Astrocyte of the spinal cord (primary cell): ENCODE measurements around the gene FBXO24.
"Not testable (repeated sequence)": the region's sequence is repeated elsewhere in the genome, so short reads cannot be mapped to it uniquely, and the experiment has no call there.

Experiments used
- DNase-seq: peaks from one replicate; pipeline ENCODE4 v3.0.0; 2011; ENCODE audit warnings: low read depth, low spot score
- H3K4me3 ChIP-seq: 2 replicates; pipeline ENCODE4 v1.5.1; 2011; ENCODE audit warnings: low read depth, mild to moderate bottlenecking, low read length, moderate library complexity
- CTCF ChIP-seq: IDR thresholded peaks from 2 replicates; pipeline ENCODE4 v1.5.1; 2012; ENCODE audit warnings: low read depth, mild to moderate bottlenecking, low read length, inconsistent platforms
- in situ Hi-C: cut with HindIII; loops from 2 replicates; pipeline ENCODE4 v1.10.0; 2017; ENCODE audit warnings: low sequenced_read_pairs

The FBXO24 gene

GRCh38 chr7:100586266-100587025 lies at the start of gene FBXO24:
Gene FBXO24 (plus strand): TSS chr7:100586328. CDS start chr7:100586626, 298 bp downstream.
- peak; percentile 100 for DNase-seq
- in situ Hi-C loops = no loop called here
- peak within 1 kb of the TSS; percentile 92 for H3K4me3 ChIP-seq
- TF ChIP-seq CTCF = no peak

- in situ Hi-C loops, H3K4me3 ChIP-seq, DNase-seq: not testable (repeated sequence)
Measured at GRCh38 chr7:100536695-100537094, 49.4 kb upstream of the FBXO24 start.

DNA sequence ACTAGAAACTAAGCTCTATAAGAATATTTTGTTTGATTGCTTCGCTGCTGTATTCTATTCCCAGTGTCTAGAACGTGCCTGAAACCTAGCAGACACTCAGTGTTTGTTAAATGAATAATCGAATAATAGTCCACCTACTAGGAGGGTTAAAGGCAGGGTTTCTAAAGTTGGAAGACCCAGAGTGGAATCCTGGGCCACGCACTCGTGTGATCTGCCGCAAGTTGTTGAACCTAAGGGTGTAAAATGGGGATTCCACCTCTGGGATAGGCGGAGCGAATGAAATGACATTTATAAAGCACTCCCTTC lies 47.8 kb upstream of the FBXO24 start:
- peak overlapping the region; percentile 40 for H3K4me3 ChIP-seq
- no peak for TF ChIP-seq CTCF
- in situ Hi-C loops = no loop called here
- DNase-seq = no peak

GRCh38 chr7:100538654-100539435 lies 47.3 kb upstream of the FBXO24 start, which contains the start of gene AGFG2:
Gene AGFG2 (plus strand): TSS chr7:100539203. CDS start chr7:100539347, 144 bp downstream.
- in situ Hi-C loops = no loop called here
- DNase-seq = peak; percentile 100
- H3K4me3 ChIP-seq = peak within 1 kb of the TSS; percentile 64
- TF ChIP-seq CTCF = no peak

- TF ChIP-seq CTCF = no peak
- no peak for DNase-seq
- in situ Hi-C loops = no loop called here
- peak overlapping the region; percentile 64 for H3K4me3 ChIP-seq
Measured at GRCh38 chr7:100539436-100540006, 46.6 kb upstream of the FBXO24 start.

DNA sequence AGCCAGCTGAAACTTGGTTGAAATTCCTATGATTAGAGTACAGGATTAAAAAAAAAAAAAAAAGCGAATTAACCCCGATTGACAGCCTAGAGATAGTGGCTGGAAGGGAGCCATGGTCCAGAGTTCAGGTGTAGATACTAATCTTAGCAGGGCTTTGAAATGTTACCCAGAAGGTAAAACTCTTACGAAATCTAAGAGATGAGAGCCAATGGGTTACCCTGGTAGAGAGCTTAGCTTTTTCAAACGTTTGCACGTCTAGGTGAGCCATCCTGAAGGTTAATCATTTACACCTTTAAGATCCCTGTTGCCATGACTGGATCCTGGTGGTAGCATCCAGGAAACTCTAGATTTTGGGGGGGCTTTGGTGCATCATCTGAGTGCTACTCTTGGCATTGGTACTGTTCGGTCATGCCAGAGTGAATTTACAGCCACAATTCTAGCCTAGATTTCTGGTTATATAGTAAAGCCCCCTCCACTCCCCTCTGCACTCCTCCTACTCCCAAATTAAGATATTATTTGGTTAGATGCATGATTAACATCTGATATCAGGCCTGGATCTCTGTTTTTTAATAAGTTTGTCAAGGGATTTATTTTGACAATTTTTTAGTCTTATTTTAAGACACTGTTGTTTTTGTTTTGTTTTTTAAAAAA lies 45.9 kb upstream of the FBXO24 start:
- peak overlapping the region; percentile 64 for H3K4me3 ChIP-seq
- no peak for TF ChIP-seq CTCF
- in situ Hi-C loops = no loop called here

GRCh38 chr7:100541309-100541708 lies 44.8 kb upstream of the FBXO24 start:
- H3K4me3 ChIP-seq, DNase-seq: not testable (repeated sequence)

More for the DNA sequence above, 45.9 kb upstream of the FBXO24 start:
- DNase-seq = no peak

More at GRCh38 chr7:100541309-100541708, 44.8 kb upstream of the FBXO24 start:
- in situ Hi-C loops = not testable (repeated sequence)
